GM21390 (cell line): ENCODE data around the gene TJP3.
"Not testable (repeated sequence)": the region's sequence is repeated elsewhere in the genome, so short reads cannot be mapped to it uniquely, and the experiment has no call there.

Experiments
- ATAC-seq: cut with Tn5 transposase; IDR thresholded peaks from one replicate; pipeline ENCODE4 v1.9.1; 2021; ENCODE audit not compliant: unreplicated experiment

TJP3 gene, protein sequence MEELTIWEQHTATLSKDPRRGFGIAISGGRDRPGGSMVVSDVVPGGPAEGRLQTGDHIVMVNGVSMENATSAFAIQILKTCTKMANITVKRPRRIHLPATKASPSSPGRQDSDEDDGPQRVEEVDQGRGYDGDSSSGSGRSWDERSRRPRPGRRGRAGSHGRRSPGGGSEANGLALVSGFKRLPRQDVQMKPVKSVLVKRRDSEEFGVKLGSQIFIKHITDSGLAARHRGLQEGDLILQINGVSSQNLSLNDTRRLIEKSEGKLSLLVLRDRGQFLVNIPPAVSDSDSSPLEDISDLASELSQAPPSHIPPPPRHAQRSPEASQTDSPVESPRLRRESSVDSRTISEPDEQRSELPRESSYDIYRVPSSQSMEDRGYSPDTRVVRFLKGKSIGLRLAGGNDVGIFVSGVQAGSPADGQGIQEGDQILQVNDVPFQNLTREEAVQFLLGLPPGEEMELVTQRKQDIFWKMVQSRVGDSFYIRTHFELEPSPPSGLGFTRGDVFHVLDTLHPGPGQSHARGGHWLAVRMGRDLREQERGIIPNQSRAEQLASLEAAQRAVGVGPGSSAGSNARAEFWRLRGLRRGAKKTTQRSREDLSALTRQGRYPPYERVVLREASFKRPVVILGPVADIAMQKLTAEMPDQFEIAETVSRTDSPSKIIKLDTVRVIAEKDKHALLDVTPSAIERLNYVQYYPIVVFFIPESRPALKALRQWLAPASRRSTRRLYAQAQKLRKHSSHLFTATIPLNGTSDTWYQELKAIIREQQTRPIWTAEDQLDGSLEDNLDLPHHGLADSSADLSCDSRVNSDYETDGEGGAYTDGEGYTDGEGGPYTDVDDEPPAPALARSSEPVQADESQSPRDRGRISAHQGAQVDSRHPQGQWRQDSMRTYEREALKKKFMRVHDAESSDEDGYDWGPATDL

DNA sequence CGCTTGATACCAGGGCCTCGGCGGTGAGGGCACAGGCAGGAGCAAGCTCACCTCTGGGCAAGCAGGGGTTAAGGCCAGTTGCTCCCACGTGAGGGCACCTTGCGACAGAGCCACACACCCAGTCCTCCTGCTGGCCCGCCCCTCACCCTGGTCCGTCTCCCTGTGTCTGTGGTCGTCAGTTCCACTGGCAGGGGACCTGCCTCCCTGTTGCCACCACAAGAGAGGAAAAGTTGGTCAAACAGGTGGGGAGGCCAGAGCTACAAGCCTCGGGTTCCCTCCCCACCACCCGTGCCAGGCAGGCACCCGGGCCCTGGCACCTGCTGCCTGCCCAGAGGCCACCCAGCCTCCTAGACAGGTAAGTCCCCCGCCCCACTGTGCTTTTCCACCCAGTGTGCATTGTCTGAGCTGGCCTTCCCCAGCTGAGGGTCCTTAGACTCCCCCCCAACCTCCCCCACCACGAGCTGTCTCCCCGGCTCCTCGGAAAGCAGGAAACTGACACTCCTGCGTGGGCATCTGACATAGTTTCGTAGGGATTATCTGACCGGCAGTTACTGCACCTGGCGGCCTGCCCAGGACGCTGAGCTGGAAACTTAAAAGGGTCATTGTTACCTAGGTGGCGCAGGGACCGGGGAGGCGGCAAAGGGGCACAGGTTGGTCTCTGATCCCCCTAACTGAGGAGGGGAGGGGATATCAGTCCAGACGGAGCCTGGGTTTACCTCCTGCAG lies at the start of gene TJP3:
TSS of gene TJP3 (plus strand) at position 178 of the 725 bp plus-strand sequence. CDS start 20,049 bp downstream, outside the sequence.
- ATAC-seq: no peak

DNA sequence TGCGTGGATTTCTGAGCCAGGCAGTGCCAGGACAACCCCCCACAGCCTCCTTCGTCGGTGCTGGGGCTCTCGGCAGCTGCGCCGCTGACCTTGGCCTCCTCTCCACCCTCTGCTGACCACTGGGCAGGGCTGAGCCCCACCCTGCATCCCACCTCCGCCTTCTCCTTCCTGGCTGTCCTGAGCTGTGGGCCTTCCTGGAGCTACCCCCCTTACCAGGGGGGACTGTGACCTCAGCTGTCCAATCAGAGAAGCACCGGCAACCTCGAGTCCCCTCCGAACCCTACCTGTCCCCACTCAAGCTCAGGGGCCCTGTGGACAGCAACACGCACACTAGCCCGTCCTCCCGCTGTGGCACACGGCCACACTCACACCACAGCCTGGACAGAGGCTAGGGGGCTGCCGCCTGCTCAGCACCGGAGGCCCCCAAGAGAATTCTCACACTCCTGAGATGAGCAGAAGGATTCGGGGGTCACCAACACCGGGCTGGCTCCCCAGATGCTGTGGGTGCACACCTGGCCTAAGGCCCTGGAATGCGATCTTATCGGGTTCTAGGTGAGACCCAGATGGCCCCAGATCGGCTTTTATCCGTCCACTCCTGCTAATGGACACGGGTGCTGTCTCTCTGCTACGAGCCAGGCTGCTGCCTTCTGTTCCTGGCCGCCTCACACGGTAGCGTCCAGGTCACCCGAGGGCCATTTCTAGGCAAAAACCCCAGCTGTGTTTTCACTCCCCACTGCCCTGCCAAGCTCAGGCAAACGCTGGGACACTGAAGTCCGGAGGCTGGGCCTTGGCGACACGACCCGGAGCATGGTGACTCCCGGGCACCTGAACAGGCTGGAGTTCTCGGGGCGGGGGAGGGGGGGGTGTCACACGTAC lies 49.1 kb upstream of the TJP3 start:
- no peak for ATAC-seq

DNA sequence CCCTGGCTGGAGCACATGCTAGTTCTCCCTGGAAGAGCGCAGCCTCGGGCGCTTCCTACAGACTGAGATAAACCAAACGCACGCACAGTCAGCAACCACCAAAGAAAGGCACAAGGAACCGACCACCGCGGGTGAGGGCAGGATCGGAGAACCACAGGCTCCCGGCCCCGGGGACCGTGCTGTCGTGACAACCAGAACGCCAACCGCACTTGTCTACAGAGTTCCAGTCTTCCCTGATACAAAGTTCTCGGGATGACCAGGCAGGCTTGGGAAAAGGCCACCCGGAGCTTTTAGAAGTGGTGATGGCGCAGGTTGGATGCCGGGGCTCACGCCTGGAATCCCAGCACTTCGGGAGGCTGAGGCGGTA lies 48.5 kb upstream of the TJP3 start:
- ATAC-seq: no peak

DNA sequence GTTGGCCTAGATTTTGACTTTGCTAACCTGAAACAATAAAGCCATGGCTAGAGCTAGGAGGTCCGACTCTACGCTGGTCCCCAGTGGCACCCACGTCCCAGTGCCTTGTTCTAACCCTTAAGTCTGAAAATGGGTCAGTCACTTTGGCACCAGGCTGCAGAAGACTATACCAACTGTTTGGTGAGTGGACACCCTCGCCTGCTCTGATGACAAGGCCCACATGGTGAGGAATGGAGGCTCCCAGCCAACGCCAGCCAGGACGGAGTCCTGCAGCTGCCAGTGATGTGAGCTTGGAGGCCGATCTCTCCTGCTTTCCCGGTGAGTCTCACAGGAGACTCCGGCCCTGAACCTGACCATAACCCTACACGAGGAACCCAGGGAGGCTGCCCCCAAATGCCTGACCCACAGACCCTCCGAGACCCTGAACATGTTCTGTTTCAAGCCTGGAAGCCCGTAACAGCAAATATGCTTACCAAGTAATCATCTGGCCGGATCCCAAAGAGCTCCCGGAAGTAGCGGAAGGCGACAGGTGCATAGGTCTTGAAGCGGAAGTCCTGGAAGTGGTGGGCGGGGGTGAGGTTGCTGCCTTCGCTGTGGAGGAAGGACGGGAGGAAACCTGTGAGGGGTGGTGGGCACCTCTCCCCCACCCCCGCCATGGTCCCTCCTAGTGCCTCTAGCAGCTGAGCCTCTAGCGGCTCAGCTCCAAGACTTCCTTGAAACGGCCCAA lies 47.5 kb upstream of the TJP3 start:
- no peak for ATAC-seq

DNA sequence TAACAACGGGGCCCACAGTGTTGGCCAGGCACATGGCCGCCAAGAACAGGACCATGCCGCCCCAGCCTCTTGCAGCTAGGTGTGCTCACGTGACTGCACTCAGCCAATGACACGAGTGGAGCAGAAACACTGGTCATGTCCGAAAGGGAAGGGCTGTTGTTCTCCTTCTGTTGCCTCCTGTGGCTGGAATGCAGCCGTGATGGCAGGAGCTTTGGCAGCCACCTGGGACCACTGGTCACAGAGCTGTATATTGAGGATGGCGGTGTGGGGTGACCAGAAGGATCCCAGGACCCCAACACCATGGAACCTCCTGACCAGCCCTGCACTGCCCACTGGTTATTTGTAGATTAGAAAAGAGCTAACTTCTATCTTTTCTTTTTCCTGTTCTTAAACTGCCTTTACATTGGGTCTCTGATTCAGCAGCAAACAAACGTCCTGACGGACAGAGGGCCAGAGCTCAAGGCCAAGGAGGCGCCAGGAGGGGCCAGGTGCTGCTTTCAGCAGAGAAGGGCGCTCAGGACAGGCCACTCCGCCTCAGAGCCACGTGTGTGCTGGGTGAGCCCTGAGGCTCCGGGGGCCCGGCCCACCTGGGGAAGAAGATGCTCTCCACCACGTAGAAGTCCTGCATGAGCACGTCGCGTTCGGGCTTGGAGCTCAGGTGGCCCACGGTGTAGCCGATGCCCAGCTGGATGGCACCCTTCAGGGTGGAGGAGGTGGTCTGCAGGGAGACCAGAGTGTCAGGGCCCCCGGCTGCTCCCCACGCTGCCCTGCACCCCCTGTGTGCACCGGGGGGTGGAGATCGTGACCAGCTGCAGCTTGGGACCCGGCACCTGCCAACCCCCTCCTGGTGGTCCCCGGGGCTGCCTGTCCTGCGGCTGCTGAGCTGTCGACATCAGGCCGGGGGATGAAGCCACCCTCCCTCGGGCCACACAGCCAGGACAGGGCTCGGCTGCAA lies 46.6 kb upstream of the TJP3 start:
- no peak for ATAC-seq

DNA sequence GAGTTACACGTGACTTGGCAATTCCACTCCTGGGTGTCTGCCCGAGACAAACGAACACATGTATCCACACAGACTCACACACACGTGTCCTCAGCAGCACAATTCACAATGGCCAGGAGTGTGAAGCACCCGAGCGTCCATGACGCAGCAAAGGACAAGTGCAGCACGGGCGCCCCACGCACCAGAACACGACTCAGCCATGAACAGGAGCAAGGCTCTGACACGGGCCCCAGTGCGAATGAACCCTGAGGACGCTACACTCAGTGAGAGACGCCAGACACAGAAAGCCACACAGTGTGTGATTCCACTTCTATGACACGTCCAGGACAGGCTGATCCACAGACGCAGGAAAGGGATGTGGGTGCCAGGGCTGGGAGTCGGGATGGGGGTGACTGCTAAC lies 44.3 kb upstream of the TJP3 start:
- no peak for ATAC-seq

DNA sequence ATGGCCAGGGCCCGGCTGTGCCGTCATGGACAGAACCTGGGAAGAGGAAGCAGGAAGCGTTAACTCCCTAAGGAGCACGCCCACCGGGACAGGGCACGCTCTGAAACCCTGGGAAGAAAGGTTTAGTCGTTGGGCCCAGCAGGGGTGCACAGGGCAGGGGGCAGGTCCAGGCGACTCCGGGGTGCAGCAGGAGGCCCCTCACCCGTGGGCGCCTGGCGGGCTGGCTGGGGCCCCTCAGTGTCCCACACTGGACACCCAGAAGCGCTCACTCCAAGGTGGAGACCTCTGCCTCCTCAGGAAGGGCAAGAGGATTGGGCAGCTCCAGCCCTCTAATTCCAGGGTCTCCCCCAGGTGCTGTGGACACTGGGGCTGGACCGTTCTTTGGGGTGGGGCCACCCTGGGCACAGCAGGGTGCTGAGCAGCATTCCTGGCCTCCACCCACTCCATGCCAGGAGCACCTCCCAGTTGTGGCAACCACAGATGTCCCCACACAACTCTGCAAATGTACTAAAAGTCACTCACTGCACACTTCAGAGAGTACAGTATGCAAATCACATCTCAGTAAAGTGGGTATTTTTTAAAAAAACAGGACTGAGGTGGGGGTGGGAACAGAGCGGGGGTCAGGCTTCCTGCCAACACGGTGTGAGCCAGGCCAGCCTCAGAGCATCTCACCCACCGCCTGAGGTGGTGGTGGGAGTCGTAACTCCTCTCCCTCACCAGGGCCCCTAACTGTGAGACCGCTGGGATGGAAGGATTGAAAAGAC lies 43.1 kb upstream of the TJP3 start:
- ATAC-seq: no peak

DNA sequence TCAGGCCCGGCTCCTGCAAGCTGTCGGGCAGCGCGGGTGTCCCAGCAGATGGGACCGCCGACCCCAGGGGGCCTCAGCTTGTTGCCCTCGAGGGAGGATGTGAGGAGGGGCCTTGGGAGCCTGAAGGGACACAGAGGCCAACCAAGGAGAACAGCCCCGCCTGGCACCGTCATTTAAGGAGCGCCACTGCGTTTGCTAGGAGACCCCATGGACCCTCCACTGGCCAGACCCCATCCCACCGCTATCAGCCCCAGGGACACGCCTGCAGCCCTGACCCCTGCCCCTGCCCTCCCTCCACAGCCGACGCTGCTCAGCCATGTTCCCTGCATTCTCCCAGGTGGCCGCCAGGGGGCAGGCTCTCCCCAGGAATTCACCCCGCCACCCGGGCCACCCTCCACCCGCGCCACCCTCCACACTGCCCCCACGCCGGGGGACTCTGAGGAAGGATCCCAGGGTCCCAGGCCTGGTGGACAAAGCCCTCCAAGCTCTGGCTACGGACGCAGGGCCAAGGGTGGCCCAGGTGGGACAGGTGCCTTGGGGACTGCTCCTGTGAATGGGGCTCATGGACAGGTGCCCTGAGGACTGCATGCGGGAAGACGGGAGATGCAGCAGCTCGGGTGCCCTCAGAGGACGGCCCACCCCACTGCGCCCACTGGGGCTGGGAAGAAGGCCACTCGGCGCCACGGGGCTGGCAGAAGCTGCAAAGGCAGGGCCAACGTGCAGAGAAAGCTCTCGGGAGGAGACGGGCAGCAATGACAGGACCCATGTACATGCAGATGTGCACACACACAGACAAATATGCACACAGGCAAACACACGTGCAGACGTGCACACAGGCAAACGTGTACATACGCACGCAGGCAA lies 42.3 kb upstream of the TJP3 start:
- no peak for ATAC-seq

DNA sequence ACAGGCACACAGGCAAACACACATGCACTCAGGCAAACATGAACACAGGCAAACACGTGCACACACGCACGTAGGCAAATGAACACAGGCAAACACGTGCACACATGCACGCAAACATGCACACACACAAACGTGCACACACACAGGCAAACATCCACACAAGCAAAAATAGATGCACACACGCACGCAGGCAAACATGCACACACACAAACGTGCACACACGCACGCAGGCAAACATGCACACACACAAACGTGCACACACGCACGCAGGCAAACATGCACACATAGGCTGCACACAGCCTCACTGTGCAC lies 41.7 kb upstream of the TJP3 start:
- ATAC-seq: not testable (repeated sequence)

DNA sequence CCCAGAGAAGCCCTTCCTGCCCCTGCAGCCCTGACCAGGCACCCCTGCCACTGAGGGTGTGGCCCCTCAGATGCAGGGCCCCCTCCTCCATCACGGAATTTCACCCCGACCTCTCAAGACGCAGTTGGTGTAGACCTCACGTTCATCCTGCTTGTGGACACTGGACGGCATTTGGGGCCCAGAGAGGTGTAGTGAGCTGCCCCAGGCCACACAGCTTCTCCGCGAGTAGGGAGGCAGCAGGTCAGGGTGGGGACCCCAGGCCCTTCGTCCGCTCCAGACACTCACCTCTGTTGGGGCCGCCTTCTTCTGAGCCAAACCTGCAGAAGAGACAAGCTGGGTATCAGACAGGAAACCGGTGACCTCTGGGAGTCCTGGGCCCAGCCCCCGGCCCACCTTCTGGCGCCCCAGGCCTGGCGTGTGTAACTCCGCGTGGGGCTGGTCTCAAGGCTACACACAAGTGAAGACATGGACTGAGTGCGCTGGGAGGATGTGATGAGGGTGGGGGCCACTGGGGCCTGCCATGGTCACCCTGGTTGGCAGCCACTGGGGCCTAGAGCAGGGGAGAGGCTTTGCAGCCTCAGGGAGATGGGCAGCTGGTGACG lies 41.0 kb upstream of the TJP3 start:
- ATAC-seq: no peak

DNA sequence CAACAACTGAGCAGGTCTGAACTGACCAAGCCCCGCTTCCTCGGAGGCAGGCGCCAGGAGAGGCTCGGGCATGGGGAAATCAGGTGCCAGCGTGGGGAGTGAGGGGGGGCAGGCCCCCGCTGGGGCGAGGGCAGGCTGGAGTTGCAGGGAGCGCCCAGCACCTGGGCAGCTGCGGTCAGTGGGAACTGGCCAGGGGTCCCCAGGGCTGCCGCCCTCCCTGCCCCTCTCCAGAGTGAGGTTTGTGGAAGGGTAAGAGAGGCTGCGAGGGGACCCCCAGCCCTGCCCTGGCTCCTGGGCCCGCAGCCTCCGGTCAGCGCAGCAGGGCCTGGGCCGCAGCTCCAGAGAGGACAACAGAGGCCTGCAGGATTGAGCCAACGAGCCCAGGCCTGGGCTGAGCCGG lies 40.4 kb upstream of the TJP3 start:
- no peak for ATAC-seq

DNA sequence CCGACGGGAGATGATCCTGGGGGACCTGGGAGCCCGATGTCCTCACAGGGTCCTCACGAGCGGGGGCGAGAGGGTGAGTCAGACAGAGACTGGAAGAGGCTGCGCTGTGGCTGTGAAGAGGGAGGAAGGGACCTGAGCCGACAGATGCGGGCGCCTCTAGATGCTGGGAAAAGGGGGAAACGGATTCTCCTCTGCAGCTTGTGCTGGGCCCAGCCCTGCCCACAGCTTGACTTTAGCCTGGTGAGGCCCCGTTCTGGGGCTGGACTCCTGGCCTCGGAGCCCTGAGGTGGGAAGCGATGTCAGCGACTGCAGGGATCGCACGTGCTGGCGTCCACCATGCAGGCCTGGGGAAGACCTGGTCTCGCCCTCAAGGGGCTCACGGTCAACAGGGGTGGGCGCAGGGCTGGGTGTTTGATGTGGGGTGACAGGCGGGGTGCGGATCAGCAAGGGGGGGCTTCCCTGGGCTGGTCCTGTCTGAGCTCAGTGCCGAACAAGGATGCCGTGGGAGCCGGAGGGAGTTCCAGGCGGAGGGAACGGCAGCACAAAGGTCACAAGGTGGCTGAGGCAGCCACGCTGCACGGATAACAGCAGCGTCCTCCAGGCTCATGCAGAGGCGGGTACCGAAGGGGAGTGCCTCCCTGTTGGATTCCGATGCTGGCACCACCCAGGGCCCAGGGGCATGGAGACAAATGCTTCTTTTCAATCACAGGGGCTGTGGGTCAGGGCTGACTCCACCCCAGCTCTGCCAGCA lies 39.7 kb upstream of the TJP3 start:
- no peak for ATAC-seq

DNA sequence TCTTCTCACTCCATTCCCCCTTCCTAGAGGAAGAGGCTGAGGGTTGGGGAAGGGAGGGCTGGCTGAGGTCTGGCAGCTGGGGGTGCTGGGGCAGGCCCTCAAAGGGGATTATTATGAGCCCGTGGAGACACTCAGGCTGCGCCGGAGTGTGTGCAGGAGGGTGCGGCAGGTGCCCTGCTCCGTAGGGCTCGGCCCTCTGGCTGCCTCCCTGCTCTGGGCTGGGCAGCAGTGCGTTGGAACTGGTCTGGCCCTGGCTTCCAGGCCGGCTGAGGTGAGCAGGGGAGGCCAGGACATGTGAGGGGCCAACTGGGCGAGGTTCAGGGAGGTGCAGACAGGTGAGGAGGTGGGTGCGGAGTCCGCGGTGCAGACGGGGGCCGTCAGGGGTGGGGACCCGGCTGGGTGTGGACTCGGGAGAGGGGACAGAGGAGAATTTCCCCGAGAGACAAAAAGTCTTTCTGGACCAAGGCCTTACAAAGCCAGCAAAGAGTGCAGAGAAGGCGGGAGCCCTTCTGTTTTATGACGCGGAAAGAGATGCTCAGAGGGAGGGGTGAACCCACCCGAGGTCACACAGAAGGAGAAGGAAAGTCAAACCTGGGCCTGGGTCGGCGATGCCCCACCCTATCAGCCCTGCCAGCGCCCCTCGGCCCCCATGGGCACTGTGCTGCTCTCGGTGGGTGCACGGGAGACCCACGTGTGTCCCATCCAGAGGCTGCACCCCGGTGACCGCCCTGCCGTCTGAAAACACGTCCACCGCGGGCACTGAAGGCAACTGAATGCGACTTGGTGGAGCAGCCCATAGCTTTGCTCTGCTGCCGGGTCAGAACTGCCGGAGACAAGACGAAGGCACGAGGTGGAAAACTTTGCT lies 38.9 kb upstream of the TJP3 start:
- ATAC-seq: no peak

DNA sequence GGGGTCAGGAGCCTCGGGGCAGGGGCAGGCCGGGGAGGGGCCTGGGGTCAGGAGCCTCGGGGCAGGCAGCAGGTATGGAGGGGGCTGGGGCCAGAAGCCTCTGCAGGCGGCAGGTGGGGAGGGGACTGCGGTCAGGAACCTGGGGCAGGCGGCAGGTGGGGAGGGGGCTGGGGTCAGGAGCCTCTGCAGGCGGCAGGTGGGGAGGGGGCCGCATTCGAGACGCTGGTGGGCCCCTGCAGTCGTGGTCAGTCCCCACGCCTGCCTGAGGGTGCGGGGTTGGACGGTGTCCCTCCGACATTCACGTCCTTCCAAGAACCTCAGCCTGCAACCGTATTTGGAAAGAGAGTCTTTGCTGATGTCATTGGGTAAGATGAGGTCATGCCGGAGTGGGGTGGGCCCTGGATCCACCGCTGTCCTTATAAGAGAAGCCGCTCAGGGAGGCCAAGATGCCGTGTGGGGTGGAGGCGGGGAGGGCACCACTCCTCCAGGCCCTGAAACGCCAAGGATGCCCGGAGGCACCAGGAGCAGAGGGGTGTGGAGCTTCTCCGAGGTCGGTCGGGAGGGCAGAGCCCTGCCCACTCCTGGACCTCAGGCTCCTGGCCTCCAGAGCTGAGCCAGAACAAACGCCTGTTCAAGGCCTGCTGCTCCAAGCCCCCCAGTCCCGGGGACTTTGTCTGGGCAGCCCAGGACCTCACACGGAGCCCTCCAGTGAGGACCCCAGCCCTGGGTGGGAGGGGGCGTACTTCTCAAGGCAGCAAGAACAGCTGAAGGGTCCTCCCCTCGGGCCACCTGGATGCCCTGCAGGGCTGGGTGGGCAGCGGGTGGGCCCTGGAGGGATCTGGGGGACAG lies 38.0 kb upstream of the TJP3 start:
- no peak for ATAC-seq
